A673 (cell line): Measurements from ENCODE around the gene IVL. TPM values are rescaled to one million over a fixed set of nuclear protein-coding genes. Genes with fewer than 3 reads are reported as not detected.

Experiments used
- BruUV-seq: library from RNA; stranded (reverse); fragments of 400-500 nt; replicated peaks from 2 replicates; lab custom pipeline; 2021; lab: Mats Ljungman, UMichigan
- CTCF ChIA-PET: fragments of 300-600 bp; sonication (Branson Sonifier 250); formaldehyde crosslinking; loops from one replicate; lab custom pipeline; 2022; ENCODE audit warnings: antibody characterized with exemption; lab: Charles Lee
- POLR2A ChIA-PET: fragments of 300-600 bp; sonication (Branson Sonifier 250); formaldehyde crosslinking; loops from one replicate; lab custom pipeline; 2022; ENCODE audit warnings: antibody characterized with exemption; ENCODE audit not compliant: low non-redundant PET; lab: Charles Lee
- DNase-seq: peaks from one replicate; pipeline ENCODE4 v3.0.0-alpha.2; 2015; ENCODE audit warnings: low spot score
- H3K27ac ChIP-seq: fragments of 200-600 bp; sonication (generic); 2 replicates; pipeline ENCODE4 v1.5.1; 2016; ENCODE audit warnings: mixed run types, low read depth, mild to moderate bottlenecking, mixed read lengths, antibody characterized with exemption, low read length; ENCODE audit not compliant: poor library complexity, severe bottlenecking
- H3K27me3 ChIP-seq: fragments of 200-600 bp; sonication (generic); replicated peaks from 2 replicates; pipeline ENCODE4 v1.6.1; 2017; ENCODE audit warnings: mixed run types, low read depth, mild to moderate bottlenecking, mixed read lengths, antibody characterized with exemption, low read length; ENCODE audit not compliant: insufficient read depth, poor library complexity
- H3K36me3 ChIP-seq: fragments of 200-600 bp; sonication (generic); 2 replicates; pipeline ENCODE4 v1.6.1; 2016; ENCODE audit warnings: mixed run types, mild to moderate bottlenecking, mixed read lengths, antibody characterized with exemption, low read length; ENCODE audit not compliant: insufficient read depth, poor library complexity, severe bottlenecking
- H3K4me1 ChIP-seq: fragments of 200-600 bp; sonication (generic); 2 replicates; pipeline ENCODE4 v1.6.1; 2017; ENCODE audit warnings: mixed run types, mild to moderate bottlenecking, mixed read lengths, antibody characterized with exemption, low read length; ENCODE audit not compliant: insufficient read depth, poor library complexity, severe bottlenecking
- H3K4me3 ChIP-seq: fragments of 200-600 bp; sonication (generic); 2 replicates; pipeline ENCODE4 v1.5.1; 2016; ENCODE audit warnings: low read depth, mixed run types, mild to moderate bottlenecking, mixed read lengths, low read length; ENCODE audit not compliant: poor library complexity, severe bottlenecking
- H3K9me3 ChIP-seq: fragments of 200-600 bp; sonication (generic); 2 replicates; pipeline ENCODE4 v1.6.1; 2016; ENCODE audit warnings: mixed run types, low read depth, mild to moderate bottlenecking, mixed read lengths, antibody characterized with exemption, low read length; ENCODE audit not compliant: poor library complexity, severe bottlenecking
- EZH2 ChIP-seq: fragments of 200-600 bp; sonication (generic); IDR thresholded peaks from 2 replicates; pipeline ENCODE4 v1.6.1; 2017; ENCODE audit warnings: borderline replicate concordance, low read depth, mild to moderate bottlenecking, mixed read lengths, antibody characterized with exemption, low read length; ENCODE audit not compliant: poor library complexity, severe bottlenecking
- intact Hi-C: fragments of 100-400 bp; cut with micrococcal nuclease; formaldehyde crosslinking; loops from one replicate; pipeline ENCODE4 v1.10.0; 2022; ENCODE audit not compliant: unreplicated experiment
- total RNA-seq: library from RNA; stranded (reverse); gene quantifications from 2 replicates; pipeline ENCODE4 v1.2.3, GENCODE V29; 2021
- TF ChIP-seq, protein P1 (sequence below): fragments of 300-800, 200-600 bp; sonication (generic); conservative IDR thresholded peaks from 2 replicates; pipeline ENCODE4 v1.5.1; 2017; ENCODE audit warnings: low read depth, mild to moderate bottlenecking, antibody characterized with exemption, low read length, moderate library complexity, mixed read lengths

IVL gene
- total RNA-seq, 1 experiment from 2014 or later, result not detected

- Histone ChIP-seq H3K27ac (no peak overlapping the region), H3K4me3 (no peak overlapping the region), H3K27me3 (peaks cover 17% of the 10 kb centered on the region), H3K36me3 (no peaks in the 10 kb centered on the region), H3K9me3 (no peaks in the 10 kb centered on the region), H3K4me1 (no peaks in the 10 kb centered on the region)
- BruUV-seq, result no TSS peak
- CTCF ChIA-PET, result no interaction called here
- intact Hi-C loops, result no loop called here
- DNase-seq, result no peak
- POLR2A ChIA-PET, result no interaction called here
- TF ChIP-seq, protein P1, sequence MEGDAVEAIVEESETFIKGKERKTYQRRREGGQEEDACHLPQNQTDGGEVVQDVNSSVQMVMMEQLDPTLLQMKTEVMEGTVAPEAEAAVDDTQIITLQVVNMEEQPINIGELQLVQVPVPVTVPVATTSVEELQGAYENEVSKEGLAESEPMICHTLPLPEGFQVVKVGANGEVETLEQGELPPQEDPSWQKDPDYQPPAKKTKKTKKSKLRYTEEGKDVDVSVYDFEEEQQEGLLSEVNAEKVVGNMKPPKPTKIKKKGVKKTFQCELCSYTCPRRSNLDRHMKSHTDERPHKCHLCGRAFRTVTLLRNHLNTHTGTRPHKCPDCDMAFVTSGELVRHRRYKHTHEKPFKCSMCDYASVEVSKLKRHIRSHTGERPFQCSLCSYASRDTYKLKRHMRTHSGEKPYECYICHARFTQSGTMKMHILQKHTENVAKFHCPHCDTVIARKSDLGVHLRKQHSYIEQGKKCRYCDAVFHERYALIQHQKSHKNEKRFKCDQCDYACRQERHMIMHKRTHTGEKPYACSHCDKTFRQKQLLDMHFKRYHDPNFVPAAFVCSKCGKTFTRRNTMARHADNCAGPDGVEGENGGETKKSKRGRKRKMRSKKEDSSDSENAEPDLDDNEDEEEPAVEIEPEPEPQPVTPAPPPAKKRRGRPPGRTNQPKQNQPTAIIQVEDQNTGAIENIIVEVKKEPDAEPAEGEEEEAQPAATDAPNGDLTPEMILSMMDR, result no peak
- TF ChIP-seq EZH2, result no peak
These were observed 45.4 kb downstream of the IVL start for GRCh38 chr1:152953761-152954160.

GRCh38 chr1:152954436-152954835 is 46.1 kb downstream of the IVL start:
- DNase-seq, result no peak
- CTCF ChIA-PET, result no interaction called here
- no peaks in the 10 kb centered on the region for H3K36me3 ChIP-seq
- H3K27me3 ChIP-seq, result peaks cover 17% of the 10 kb centered on the region
- intact Hi-C loops, result no loop called here
- H3K4me1 ChIP-seq, result no peaks in the 10 kb centered on the region
- TF ChIP-seq EZH2, result no peak
- TF ChIP-seq, protein P1, result no peak
- POLR2A ChIA-PET, result interaction anchor here (0.6 kb wide), 1 partner anchor 223 kb away, joined by 3 read pairs; no protein-coding TSS in a partner anchor
- no peak overlapping the region for H3K27ac ChIP-seq
- H3K9me3 ChIP-seq, result no peaks in the 10 kb centered on the region
- BruUV-seq, result no TSS peak
- H3K4me3 ChIP-seq, result no peak overlapping the region

DNA sequence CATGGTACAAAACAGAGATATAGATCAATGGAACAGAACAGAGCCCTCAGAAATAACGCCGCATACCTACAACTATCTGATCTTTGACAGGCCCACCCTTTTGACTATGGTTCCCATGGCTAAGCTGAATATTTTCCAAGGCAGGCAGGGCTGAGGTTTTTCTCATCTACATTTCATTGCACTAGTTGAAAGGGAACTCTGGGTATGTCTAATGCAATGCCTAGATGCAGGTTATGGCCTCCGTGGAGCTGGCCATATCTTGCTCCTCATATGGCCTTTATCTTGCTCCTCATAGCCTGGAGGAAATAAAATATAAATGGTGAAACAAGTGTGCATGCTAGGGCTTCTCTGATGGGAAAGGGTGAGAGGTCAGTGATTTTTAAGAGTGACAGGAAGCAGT is 49.2 kb downstream of the IVL start:
- H3K27ac ChIP-seq, result no peak overlapping the region
- DNase-seq, result no peak
- ChIA-PET CTCF (no interaction called here), POLR2A (no interaction called here)
- TF ChIP-seq, protein P1, result no peak
- no peak for TF ChIP-seq EZH2
- no peak overlapping the region for H3K4me3 ChIP-seq
- H3K9me3 ChIP-seq, result no peaks in the 10 kb centered on the region
- intact Hi-C loops, result no loop called here
- BruUV-seq, result no TSS peak
- no peaks in the 10 kb centered on the region for H3K27me3 ChIP-seq
- H3K36me3 ChIP-seq, result no peaks in the 10 kb centered on the region
- H3K4me1 ChIP-seq, result no peaks in the 10 kb centered on the region
